Superior temporal gyrus (tissue), 1 donor: ENCODE results near the gene TNNC1.

ENCODE experiments used
- DNase-seq: peaks from one replicate; pipeline ENCODE4 v3.0.0-alpha.2; 2016; ENCODE audit errors: extremely low spot score

The TNNC1 gene

DNA sequence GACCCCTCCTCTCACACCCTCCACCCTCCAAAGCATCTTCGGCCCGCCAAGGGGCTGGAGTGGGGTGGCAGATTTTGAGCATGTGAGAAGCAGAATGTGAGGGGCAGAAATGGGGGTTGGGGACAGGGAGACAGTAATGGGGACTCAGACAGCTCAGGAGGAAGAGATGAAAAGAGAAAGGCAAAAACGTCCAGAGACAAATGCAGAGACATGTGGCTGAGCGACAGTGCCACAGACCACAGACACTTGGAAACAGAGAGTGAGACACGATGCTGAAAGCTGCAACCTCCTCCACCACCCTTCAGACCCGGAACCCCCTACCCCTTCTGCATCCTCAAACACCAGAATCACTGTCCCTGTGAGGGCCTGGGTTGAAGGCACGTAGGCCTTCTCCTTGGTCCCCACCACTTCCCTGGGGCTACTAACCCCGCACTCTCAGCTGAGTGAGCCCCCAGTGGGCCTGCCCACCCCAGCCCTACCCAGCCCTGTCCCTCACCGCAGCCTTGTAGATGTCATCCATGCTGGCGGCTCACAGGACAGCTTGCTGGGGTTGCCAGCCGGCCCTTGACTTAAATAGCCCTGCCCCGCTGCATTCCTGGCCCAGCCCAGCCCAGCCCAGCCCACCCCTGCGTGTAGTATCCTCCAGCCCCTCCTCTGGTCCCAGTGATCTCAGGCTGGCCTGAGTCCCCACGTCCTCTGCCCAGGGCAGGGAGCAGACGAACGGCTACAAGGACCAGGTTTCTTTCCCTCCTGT, at the start of gene TNNC1:
Gene TNNC1, minus strand, starts transcription at position 546 of the 754 bp plus-strand sequence. Its CDS starts 26 bp downstream, at position 520.
- no peak for DNase-seq

DNA sequence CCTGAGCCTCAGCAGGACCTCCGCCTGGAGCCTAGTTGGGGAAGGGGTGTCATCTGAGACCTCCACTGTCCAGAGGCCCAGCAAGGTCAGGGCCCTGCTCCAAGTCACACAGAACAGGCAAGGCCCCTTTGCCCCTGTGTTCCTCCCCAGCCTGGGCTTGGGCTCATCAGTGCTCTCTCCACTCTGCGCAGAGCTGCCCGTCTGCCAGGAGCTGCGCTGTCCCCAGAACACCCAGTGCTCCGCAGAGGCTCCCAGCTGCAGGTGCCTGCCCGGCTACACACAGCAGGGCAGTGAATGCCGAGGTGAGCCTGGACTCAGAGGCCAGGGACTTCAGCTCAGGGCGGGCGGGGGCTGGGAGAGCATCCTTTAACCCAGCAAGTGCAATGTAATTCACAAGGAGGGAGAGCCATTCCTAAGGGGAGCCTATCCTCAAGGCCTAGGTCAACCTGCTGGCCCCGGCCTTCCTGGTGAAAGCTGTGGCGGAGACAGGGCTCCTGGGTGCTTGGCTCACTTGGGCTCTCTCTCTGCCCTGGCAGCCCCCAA, 49.0 kb upstream of the TNNC1 start:
- no peak for DNase-seq

DNA sequence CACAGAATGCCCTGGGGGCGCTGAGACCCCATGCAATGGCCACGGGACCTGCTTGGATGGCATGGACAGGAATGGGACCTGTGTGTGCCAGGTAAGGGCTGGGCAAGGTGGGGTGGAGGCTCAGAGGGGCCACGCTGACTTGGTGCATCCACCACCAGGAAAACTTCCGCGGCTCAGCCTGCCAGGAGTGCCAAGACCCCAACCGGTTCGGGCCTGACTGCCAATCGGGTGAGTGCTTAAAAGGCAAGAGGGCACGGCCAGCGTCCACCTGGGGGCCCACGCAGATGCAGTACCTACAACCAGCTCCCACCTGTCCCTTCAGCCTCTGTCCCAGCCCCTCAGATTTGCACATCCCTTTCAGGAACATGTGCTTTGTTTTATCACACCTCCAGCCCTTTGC, 48.2 kb upstream of the TNNC1 start:
- DNase-seq, result no peak

DNA sequence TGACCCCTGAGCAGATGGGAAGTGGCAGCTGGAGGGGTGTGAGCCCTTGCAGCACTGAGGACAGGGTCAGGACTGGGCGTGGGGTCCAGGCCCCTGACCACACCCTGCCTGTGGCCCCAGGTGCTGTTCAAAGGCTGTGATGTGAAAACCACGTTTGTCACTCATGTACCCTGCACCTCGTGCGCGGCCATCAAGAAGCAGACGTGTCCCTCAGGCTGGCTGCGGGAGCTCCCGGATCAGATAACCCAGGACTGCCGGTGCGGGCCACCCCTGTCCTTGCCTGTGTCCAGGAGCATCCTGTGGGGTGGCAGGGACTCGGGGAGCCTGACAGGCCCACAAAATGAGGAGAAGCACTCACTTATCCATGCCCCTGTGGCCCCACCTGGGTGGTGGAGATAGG, 47.2 kb upstream of the TNNC1 start:
- no peak for DNase-seq

DNA sequence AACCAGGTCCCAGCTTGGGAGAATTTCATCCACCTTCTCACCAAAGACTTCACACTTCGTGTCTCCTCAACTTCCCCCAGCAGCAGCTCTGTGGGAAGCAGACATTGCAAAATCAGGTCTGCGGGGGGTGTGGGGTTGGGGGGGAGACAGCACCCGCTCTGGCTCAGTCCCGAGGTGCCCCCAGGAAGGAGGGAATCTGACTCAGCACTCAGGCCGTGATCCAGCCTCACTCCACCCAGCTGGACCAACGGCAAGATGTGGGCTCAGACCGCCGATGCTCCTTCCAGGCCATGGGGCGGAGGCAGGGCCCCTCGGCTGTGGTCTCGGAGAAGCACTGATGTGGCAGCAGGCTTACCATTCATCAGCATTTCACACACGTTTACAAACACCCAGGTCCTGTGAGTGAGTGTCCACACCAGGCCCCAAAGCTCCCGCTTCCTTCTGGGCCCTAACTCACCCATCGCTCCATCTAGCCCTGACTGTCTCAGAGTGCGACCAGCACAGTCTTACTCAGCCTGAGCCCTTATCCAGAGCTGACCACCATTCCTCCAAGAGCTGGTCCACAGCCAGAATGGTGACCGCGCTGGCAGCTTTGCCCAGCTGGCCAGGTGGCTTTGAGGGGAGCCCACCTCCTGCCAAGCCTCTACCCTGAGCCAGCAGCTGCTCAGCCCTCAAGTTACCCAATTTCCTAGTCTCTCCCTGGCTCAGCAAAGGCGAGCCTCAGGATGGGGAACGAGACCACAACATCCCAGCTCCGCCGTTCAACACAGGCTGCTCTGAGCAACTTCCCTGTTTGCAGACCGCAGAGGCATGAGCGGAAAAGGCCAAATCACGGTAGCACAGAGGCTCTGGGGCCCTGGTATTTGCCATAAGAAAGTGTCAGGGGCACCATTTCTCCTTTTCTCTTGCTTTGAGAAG, 44.6 kb upstream of the TNNC1 start:
- peak; percentile 13 for DNase-seq

DNA sequence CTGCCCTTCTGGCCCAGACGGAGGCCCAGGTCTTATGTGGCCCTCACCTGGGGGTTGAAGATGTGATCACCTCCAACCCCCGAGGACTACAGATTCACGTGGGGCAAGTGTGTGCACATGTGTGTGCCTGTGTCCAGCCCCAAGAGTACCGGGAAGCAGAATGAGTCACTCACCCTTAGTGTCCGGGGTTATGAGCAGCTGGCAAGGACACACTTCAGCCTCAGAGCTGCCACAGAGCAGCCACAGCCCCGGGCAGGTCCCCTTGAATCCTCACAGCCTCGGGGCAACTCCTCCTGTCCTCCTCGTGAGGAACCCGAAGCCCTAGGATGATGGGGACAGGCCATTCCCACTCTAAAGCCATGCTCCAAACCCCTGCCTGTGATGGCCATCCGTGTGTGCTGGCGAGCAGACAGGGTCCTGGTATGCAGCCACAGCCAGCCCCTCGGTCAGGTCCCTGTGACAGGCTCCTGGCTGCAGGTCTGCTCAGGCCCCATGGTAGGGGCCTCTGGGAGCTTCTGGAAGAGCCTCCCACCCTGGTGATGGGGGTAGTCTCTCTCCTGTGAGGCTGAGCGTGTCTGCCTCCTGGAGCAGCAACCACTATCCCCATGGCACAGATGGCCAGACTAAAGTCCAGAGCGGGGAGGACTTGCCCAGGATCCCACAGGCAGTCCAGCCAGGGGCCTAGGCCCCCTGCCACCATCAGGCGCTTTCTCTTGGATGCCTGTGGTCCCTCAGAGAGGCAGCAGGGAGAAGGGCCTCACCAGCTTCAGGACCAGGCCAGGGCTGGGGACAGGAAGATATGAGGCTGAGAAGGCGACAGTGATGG, 42.1 kb upstream of the TNNC1 start:
- no peak for DNase-seq

DNA sequence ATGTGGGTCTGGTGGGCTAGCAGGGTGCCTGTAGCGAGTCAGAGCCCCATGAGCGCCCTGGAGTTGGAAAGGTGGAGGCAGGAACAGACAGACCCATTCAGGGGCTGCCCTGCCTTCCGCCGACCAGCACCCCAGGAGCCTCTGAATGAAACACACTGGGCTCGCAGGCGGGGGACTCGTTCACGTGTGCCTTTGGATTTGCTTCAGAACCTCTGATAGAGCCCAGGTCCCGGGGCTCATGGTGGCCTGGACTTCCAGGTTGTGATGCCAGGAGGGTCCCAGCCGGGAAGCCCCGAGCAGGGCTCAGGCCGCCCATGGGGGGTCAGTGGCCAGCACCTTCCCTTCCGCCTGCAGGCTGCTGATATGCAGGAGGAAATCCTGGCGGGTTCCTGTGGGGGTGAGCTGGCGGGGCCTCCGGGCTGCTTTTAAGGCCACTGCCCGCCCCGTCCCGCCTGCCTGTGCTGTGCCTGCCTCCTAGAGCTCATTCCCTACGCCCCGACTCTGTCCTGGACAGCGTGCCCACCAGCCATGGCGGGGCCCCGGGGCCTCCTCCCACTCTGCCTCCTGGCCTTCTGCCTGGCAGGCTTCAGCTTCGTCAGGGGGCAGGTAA, 41.1 kb upstream of the TNNC1 start, which contains the start of gene STAB1:
Gene STAB1, plus strand, starts transcription at position 453 of the 610 bp plus-strand sequence. Its CDS starts 76 bp downstream, at position 529.
- DNase-seq, result no peak

DNA sequence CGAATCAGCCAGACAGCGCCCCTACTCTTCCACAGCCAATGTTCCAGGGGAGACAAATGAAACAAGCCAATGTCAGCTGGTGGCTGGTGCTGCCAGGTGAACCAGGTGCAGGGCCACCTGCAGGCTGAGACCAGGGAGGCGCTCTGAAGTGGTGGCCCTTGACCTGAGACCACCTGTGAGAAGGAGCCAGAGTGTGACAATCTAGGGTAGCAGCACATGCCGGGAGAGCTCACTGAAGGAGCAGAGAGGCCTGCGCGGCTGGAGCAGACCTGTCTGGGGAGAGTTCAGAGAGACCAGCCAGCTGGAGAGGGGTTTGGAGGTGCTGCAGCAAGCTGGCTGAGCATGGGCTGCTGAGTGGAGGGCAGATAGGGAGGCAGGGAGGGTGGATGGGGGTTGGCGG, 40.6 kb upstream of the TNNC1 start:
- DNase-seq, result no peak

DNA sequence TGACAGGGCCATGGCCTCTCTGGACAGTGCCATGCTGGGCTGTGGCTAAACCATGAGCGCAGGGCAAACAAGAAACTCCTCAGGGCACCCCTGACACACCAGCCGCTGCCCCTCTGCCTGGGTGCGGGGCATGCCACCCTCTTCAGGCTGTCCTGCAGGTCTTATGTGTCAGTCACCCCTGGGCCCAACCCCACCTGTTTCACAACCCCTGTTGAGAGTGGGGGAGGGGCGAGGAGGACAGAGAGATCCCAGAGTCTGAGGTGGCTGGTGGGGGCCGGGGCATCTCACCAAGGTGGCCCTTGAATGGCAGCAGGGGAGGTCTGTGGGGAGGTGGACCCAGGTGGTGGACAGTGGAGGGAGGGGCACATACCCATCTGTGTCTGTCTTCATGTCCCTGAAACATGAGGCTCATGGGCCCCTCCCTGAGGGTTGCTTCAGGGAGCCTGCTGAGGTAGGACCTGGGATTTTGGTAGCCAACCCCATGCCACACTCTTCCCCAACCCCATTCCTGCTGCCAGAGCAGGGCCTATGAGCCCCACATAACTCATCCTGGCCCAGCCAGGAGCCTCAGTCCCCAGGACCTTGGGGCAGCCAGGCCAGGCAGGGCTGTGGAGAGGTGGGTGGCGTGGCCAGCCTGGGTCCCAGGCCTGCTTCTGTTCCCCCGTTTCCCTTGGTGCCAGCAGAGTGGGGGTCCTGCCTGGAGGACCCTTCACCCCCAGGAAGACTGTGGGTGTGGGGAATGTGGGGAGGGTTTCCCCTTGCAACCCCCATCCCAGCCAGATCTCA, 39.6 kb upstream of the TNNC1 start:
- no peak for DNase-seq

DNA sequence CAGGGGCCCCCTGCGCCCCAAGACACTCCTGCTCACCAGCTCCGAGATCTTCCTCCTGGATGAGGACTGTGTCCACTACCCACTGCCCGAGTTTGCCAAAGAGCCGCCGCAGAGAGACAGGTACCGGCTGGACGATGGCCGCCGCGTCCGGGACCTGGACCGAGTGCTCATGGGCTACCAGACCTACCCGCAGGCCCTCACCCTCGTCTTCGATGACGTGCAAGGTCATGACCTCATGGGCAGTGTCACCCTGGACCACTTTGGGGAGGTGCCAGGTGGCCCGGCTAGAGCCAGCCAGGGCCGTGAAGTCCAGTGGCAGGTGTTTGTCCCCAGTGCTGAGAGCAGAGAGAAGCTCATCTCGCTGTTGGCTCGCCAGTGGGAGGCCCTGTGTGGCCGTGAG, 38.2 kb upstream of the TNNC1 start:
- DNase-seq, result no peak

DNA sequence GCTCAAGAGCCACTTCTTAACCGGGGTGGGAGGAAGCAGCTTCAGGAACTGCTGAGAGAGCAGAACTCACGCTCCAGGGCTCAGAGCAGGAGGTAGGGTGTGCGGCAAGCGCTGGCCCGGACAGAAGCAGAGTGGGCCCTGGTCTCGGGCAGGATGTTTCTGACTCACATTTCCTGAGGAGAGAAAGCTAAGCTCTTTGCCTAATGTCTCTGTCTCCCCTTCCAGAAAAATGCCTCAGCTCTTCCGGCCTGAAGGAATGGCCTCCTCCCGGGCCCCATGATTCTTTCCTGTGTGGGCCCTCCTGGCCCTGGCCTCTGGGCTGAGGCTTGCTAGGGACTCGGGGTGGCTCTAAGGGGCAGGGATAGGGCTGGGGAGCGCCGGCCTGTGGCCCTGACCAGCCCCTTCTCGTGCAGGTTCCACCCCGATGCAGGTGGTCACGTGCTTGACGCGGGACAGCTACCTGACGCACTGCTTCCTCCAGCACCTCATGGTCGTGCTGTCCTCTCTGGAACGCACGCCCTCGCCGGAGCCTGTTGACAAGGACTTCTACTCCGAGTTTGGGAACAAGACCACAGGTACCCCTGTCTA, 37.2 kb upstream of the TNNC1 start:
- DNase-seq, result peak; percentile 15

DNA sequence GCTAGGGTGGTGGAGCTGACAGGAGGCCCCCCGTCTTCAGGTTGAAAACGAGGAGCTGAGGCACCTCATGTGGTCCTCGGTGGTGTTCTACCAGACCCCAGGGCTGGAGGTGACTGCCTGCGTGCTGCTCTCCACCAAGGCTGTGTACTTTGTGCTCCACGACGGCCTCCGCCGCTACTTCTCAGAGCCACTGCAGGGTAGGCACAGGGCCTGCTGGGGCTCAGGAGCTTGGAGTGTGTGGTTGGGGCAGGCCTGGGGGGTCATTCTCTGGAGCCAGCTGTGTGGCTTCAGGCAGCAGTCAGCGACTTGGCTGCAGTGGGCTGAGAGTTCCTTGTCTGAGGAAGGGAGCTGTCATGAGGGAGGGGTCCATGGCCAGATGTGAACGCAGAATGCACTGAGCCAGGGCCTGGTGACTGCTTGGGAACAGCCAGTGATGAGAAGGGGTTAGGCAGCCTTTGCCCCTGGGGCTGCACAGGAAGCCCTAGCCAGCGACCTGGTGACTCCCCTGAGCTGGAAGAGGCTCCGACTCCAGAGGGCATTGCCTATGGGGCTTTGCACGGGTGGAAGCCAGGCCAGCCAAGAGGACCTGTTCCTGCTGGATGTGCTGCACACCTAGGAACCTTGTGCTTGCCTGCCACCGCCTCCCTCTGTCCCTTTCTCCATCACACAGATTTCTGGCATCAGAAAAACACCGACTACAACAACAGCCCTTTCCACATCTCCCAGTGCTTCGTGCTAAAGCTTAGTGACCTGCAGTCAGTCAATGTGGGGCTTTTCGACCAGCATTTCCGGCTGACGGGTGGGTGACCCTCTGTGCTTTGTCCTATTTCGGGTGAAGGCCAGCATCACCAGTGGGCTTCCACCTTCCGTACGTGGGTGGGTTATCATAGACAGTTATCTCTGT, 36.4 kb upstream of the TNNC1 start:
- DNase-seq, result no peak

DNA sequence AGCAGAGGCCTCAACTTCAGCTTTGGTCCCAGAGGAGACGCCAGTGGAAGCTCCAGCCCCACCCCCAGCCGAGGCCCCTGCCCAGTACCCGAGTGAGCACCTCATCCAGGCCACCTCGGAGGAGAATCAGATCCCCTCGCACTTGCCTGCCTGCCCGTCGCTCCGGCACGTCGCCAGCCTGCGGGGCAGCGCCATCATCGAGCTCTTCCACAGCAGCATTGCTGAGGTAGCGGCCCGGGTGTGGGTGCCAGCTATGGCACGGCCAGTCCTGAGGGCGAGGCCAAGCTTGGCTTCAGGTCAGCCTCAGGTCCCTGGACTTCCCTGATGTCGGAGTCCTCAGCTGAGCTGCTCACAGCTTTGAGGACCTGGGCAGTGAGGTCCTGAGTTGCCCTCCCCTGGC, 35.6 kb upstream of the TNNC1 start:
- no peak for DNase-seq

DNA sequence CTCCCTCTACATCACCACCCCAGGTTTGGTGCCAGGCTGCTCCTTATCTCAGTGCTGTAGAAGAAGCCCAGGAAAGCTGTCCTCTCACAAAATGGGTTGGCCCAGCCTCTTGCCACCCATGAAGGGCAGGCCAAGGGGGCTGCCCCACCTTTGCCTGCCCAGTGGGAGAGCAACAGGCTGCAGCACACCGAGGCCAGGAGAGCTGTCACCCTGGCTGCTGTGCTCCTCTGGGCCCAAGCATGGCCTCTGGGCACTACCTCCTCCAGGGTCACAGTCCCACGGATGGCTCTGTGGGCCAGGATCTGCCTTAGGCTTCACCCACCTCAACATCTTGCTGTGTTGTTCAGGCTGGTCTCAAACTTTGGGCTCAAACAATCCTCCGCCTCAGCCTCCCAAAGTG, 34.9 kb upstream of the TNNC1 start:
- DNase-seq, result no peak

DNA sequence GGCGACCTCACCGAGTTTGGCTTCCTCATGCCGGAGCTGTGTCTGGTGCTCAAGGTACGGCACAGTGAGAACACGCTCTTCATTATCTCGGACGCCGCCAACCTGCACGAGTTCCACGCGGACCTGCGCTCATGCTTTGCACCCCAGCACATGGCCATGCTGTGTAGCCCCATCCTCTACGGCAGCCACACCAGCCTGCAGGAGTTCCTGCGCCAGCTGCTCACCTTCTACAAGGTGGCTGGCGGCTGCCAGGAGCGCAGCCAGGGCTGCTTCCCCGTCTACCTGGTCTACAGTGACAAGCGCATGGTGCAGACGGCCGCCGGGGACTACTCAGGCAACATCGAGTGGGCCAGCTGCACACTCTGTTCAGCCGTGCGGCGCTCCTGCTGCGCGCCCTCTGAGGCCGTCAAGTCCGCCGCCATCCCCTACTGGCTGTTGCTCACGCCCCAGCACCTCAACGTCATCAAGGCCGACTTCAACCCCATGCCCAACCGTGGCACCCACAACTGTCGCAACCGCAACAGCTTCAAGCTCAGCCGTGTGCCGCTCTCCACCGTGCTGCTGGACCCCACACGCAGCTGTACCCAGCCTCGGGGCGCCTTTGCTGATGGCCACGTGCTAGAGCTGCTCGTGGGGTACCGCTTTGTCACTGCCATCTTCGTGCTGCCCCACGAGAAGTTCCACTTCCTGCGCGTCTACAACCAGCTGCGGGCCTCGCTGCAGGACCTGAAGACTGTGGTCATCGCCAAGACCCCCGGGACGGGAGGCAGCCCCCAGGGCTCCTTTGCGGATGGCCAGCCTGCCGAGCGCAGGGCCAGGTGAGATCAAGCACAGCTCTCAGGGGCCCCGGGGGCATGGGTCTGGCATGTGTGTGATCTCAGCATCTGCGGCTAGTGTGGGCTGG, 34.2 kb upstream of the TNNC1 start:
- no peak for DNase-seq

DNA sequence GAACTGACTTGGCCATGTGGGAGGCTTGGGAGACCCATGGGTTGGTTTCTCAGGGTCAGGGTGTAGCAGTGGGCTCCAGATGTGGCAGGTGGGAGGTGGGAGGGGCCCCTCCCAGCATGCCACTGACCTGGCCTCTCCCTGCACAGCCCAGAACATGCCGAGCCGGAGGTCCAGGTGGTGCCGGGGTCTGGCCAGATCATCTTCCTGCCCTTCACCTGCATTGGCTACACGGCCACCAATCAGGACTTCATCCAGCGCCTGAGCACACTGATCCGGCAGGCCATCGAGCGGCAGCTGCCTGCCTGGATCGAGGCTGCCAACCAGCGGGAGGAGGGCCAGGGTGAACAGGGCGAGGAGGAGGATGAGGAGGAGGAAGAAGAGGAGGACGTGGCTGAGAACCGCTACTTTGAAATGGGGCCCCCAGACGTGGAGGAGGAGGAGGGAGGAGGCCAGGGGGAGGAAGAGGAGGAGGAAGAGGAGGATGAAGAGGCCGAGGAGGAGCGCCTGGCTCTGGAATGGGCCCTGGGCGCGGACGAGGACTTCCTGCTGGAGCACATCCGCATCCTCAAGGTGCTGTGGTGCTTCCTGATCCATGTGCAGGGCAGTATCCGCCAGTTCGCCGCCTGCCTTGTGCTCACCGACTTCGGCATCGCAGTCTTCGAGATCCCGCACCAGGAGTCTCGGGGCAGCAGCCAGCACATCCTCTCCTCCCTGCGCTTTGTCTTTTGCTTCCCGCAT, 33.4 kb upstream of the TNNC1 start:
- DNase-seq, result no peak
